ENCODE measurements around the gene TIMP2.
"Not testable (repeated sequence)": the region's sequence is repeated elsewhere in the genome, so short reads cannot be mapped to it uniquely, and the experiment has no call there.

TIMP2 gene

GRCh38 chr17:78925234-78925633, at the start of gene TIMP2:
TIMP2 (minus strand) TSS chr17:78925387; CDS start chr17:78925088, 299 bp downstream.
- DNase-seq = peak; percentile 45

DNA sequence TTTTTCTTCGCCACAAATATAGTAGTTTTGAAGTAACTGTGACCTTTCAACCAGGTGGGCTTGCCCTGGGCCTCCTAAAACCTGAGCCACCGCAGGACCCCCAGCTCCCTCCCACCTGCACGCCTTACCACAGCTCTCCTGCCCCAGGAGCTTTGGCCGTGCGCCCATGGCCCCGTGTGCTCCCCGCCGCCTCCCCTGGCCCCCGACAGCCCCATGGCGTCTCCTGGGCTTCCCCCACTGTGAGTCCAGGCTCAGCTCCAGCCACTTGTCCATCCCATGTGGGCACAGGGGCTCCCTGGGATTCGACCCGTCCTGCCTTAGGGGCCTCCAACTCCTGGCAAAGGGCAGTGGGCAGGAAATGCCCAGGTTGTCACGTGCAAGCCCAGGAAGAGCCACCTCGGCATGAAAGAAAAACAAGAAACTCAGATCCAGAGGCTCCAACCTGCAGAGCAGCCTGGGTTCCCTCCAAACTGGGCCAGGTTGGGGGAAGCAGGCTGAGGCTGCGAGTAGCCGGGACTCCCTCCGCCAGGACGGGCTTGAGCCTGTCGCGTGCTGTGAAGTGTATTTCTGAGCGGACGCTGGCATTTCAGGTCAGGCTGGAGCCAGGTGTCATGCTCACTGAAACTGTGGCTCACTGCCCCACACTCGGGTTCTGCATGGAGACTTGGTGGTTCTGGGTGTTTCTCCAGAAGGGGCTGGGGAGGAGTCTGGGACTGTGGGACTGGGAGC, 48.8 kb upstream of the TIMP2 start:
- DNase-seq = no peak

DNA sequence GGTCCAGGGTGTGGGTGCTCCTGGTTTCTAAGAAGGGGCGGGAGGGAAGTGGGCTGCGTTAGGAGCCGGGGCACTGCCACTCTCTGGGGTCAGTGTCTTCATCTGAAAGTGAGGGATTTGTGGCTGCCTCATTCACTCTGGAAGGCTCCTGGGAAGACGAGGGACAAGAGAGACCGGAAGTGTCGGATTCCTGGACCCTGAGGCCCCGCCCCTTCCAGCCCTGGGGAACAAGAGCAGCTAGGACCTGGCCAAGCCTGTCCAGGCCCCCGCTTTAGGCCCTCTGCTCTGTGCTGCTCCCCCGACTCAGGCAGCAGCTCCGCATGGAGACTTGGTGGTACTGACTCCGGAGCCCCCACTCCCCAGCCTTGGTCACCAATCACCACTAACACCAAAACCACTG, 48.0 kb upstream of the TIMP2 start:
- no peak for DNase-seq

DNA sequence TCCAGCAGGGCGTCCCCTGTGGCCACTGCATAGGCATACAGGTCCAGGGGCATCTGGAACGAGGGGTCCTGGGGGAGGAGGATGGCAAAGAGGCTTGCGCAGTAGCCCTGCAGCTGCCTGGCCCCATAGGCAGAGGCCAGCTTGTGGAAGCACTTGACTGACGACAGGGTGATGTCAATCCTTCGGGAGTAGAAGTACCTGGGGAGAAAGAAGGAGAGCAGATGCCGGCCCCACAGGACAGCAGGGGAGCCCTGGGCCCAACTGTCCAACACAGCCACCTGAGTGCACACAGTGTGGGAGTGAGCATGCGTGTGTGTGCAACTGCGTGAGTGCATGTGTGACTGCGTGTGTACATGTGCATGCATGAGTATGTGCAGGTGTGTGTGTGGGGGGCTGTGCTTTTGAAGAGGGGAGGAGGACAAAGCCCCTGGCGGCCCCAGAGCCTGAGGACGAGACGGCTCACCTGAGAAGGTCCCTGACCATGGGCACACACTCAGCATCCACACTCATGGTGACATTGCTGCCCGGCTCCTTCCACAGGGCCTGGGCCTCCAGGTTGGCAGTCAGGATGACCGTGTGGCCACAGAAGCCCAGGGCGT, 47.4 kb upstream of the TIMP2 start:
- DNase-seq = no peak

- no peak for DNase-seq
Observed at GRCh38 chr17:78971756-78972506, 46.7 kb upstream of the TIMP2 start.

DNA sequence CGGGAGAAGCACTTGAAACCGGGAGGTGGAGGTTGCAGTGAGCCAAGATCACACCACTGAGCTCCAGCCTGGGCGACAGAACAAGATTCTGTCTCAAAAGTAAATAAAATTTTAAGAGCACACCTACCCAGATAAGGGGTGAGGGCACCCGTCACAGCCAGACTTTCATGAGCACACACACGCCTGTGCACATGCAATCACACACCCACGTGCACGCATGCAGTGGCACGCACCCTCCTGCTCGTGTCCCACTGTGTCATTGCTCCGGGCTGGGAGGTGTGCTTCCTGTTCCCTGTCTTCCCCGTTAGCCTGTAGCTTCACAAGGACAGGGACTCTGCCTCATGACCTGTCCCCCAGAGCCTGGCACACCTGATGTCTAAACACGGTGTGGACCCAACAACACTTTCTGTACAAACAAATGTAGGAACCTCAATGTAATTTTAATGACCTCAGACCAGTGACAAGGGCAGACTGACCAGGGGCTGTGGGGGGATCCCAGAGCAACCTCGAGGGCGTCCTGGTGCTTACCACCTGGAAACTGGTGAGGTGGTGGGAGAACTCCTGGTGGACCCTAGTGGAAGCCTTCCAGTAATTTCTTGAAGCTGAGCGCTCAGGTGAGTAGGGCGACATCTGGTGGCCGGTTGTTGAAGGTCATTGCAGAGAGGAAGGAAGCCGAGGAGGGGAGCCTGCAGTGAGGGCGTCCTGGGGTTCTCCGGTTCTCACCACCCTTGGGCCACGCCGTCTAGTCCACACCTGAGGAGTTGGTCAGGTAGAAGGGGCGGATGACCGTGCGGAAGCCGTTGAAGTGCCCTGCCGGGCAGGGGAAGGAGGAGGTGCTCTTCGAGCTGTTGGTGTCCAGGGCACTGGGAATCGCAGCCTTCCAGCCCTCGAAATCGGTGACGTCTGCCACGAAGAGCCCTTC, 45.9 kb upstream of the TIMP2 start:
- DNase-seq = peak; percentile 36

- no peak for DNase-seq
Observed at GRCh38 chr17:78969865-78970264, 44.7 kb upstream of the TIMP2 start.

- no peak for DNase-seq
Observed at GRCh38 chr17:78967782-78968362, 42.7 kb upstream of the TIMP2 start.

DNA sequence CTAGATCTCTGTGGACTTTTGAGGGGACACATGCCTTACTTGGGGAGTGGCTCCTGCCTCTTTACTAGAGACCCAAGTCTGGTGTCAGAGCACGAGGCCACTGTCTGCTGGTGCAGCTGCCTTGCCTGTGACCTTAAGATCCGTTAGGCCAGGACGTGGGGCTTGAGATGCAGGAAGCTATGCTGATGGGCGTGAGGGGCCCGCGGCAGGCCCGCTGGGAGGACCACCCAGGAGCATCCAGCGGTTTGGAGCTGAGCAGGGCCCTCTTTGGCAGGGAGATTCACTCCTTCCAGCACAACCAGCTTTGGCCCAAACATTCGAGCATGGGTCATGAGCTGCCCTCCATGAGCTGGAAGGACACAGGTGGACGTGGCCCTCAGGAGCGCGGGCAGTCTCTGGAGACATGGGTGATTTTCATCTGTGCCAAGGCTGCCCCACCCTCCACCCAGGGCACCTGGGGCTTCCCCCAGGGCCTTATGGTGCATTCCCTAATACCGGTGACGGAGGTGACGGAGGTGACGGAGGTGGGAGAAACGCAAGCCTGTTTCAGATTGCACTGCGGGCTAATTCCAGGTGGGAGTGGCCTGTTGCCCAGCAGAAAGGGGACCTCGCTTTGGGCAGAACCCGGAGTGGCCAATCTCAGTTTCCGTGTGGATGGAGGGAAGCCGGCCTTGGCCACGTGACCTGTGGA, 41.9 kb upstream of the TIMP2 start:
- no peak for DNase-seq

GRCh38 chr17:78966123-78966813, 41.1 kb upstream of the TIMP2 start:
- DNase-seq = no peak

- DNase-seq = peak; percentile 19
Observed at GRCh38 chr17:78965491-78965924, 40.3 kb upstream of the TIMP2 start.

GRCh38 chr17:78963378-78963777, 38.2 kb upstream of the TIMP2 start:
- DNase-seq = no peak

- not testable (repeated sequence) for DNase-seq
Observed at GRCh38 chr17:78962984-78963348, 37.8 kb upstream of the TIMP2 start.

GRCh38 chr17:78962345-78962983, 37.3 kb upstream of the TIMP2 start:
- no peak for DNase-seq

DNA sequence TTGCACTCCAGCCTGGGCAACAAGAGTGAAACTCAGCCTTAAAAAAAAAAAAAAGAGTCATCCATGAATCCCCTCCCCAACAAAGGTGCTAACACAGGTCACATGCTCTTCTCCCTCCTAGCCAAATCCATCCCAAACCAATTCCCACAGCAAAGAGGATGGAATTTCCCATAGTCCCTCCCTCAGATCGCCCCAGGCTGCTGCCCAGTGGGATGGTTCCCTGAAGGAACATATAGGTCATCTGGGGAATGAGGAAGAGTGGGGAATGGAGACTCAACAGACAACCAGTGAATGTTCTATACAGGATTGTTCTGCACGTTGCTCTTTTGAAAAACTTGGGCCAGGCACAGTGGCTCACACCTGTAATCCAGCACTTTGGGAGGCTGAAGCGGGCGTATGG, 36.4 kb upstream of the TIMP2 start:
- DNase-seq = no peak

GRCh38 chr17:78960928-78961327, 35.7 kb upstream of the TIMP2 start:
- no peak for DNase-seq

GRCh38 chr17:78959803-78960202, 34.6 kb upstream of the TIMP2 start:
- no peak for DNase-seq

- no peak for DNase-seq
Observed at GRCh38 chr17:78958641-78959127, 33.5 kb upstream of the TIMP2 start.

DNA sequence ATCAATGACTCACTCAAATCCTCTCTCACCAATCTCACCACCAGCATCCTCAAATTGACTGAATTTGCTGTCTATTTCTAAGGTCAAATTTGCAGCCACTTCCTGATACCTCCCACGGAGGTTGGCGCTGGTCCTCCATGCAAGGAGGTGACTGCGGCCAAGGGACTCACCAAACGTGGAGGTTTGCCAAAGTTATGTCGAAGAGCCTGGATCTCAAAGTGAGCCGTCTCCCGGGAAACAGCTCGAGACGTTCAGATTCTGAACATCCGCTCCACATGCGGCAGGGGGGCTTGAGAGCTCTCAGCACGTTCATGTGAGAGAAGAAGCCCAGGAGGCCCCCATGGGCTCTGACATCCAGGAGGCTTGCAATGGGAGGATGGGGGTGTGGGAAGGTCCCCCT, 31.9 kb upstream of the TIMP2 start:
- no peak for DNase-seq

- no peak for DNase-seq
Observed at GRCh38 chr17:78956254-78956653, 31.1 kb upstream of the TIMP2 start.

- DNase-seq = no peak
Observed at GRCh38 chr17:78954684-78955083, 29.5 kb upstream of the TIMP2 start.

Measured in NCI-H1436 treated with DMSO at 0.1 percent for 48 hours (cell line).